ENCODE results near the gene ZNF512.
A peak's percentile ranks its signal among the peaks of the same experiment; 100 is the strongest.

DNA sequence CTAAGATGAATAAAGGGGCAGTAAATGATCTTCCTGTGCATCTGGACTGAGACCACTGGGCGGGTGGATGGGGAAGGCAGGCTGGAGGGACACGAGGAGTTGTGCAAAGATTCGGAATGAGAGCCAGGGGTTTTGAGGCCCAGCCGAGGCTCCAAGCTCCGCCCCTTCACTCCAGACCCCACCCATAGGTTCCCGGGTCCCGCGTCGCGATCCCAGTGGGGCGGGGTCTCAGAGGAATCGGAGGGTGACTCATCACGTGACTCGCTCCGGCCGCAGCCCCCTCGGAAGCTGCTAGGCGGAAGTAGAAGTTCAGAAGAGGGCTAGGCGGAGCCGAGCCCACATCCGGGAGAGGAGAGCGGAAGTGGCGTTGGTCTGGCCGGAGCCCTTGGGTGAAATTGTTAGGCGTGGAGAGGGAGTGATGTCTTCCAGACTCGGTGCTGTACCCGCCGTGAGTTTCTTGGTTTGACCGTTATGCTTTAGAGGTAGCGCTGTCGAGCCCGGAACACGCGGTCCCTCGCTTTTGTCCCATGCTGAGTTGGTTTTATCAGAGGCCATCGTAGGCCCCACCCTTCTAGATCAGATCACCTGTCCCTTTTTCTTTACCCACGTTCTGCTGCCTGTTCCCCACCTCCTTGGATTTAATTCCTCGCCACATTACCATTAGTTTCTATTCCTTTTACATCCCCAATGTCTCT, at the start of gene ZNF512:
- TF ChIP-seq CTCF (IDR thresholded peaks at IDR 0.05) (peak in 1 of 6 experiments; percentile 19), POLR2A (IDR thresholded peaks at IDR 0.05) (peak; percentile 52 to 69)
